H1 (cell line): Measurements from ENCODE around the gene AMPD3. TPM values are rescaled to one million over a fixed set of nuclear protein-coding genes. Genes with fewer than 3 reads are reported as not detected.

Experiments
- CTCF ChIA-PET: fragments of 300-600 bp; sonication (Branson Sonifier 250); formaldehyde crosslinking; loops from one replicate; lab custom pipeline; 2021; ENCODE audit not compliant: partially characterized antibody; lab: Charles Lee
- POLR2A ChIA-PET: fragments of 300-600 bp; sonication (Branson Sonifier 250); formaldehyde crosslinking; loops from one replicate; lab custom pipeline; 2021; ENCODE audit warnings: inconsistent platforms; ENCODE audit not compliant: partially characterized antibody; lab: Charles Lee
- DNase-seq, 2 experiments: peaks; one replicate each; pipeline versions ENCODE4 v3.0.0 to v3.0.0-alpha.2; 2010 to 2022; ENCODE audit warnings: low spot score in 2 of 2, low read depth in 1 of 2, mixed read lengths in 1 of 2
- FAIRE-seq: peaks from 2 replicates; lab custom pipeline; 2011; peaks lifted over from hg19 to GRCh38; lab: Jason Lieb, UNC
- H2AFZ ChIP-seq: 2 replicates; pipeline ENCODE4 v1.8.1; 2012; ENCODE audit warnings: low read length, inconsistent platforms
- H2AK5ac ChIP-seq: 2 replicates; pipeline ENCODE4 v1.6.1; 2013; ENCODE audit warnings: low read depth, low read length
- H2BK120ac ChIP-seq: replicated peaks from 2 replicates; pipeline ENCODE3; 2013; ENCODE audit warnings: low read depth, low read length, inconsistent platforms
- H2BK12ac ChIP-seq: 2 replicates; pipeline ENCODE4 v1.6.1; 2013; ENCODE audit warnings: low read depth, low read length
- H2BK15ac ChIP-seq: 2 replicates; pipeline ENCODE4 v1.6.1; 2013; ENCODE audit warnings: low read length
- H2BK20ac ChIP-seq: 2 replicates; pipeline ENCODE4 v1.6.1; 2013; ENCODE audit warnings: low read length
- H2BK5ac ChIP-seq: 2 replicates; pipeline ENCODE4 v1.6.1; 2013; ENCODE audit warnings: low read depth, low read length
- H3K14ac ChIP-seq: 2 replicates; pipeline ENCODE4 v1.6.1; 2013; ENCODE audit warnings: inconsistent platforms; ENCODE audit not compliant: insufficient read length
- H3K18ac ChIP-seq: 2 replicates; pipeline ENCODE4 v1.6.1; 2013; ENCODE audit warnings: low read length; ENCODE audit errors: extremely low read depth
- H3K23ac ChIP-seq: 2 replicates; pipeline ENCODE4 v1.6.1; 2013; ENCODE audit warnings: inconsistent platforms; ENCODE audit not compliant: insufficient read length
- H3K23me2 ChIP-seq: 2 replicates; pipeline ENCODE4 v1.6.1; 2013; ENCODE audit warnings: low read depth, low read length
- H3K27ac ChIP-seq: 2 replicates; pipeline ENCODE4 v1.6.1; 2011; ENCODE audit warnings: low read depth, low read length, inconsistent platforms
- H3K27me3 ChIP-seq, 4 experiments: replicated peaks in 1 of 4; 1 replicate in 1 of 4; 2 replicates in 3 of 4; pipeline versions ENCODE4 v1.6.1 to v1.8.1; 2011 to 2013; ENCODE audit warnings: low read length in 3 of 4, mild to moderate bottlenecking in 3 of 4, inconsistent platforms in 2 of 4, mixed read lengths in 2 of 4, moderate library complexity in 1 of 4; ENCODE audit not compliant: control insufficient read depth in 3 of 4, insufficient read depth in 3 of 4; ENCODE audit errors: extremely low read depth in 1 of 4
- H3K36me3 ChIP-seq, 4 experiments: 2 replicates each; pipeline versions ENCODE4 v1.6.1 to v1.8.1; 2011 to 2013; ENCODE audit warnings: mild to moderate bottlenecking in 4 of 4, low read length in 3 of 4, moderate library complexity in 2 of 4, control low read depth in 1 of 4, inconsistent platforms in 1 of 4; ENCODE audit not compliant: insufficient read depth in 4 of 4, control insufficient read depth in 2 of 4
- H3K4ac ChIP-seq: replicated peaks from 2 replicates; pipeline ENCODE3; 2013; ENCODE audit warnings: low read length, low read depth, mixed read lengths, inconsistent platforms; ENCODE audit not compliant: insufficient read length
- H3K4me1 ChIP-seq, 4 experiments: replicated peaks in 1 of 4; 1 replicate in 1 of 4; 2 replicates in 3 of 4; pipeline versions ENCODE4 v1.6.1 to v1.8.1; 2011 to 2013; ENCODE audit warnings: low read length in 3 of 4, inconsistent platforms in 2 of 4, mixed read lengths in 1 of 4; ENCODE audit not compliant: insufficient read depth in 4 of 4, control insufficient read depth in 3 of 4
- H3K4me2 ChIP-seq, 2 experiments: 2 replicates each; pipeline versions ENCODE4 v1.6.1 to v1.8.1; 2011 to 2013; ENCODE audit warnings: low read depth in 2 of 2, low read length in 2 of 2, control low read depth in 1 of 2, inconsistent platforms in 1 of 2, mild to moderate bottlenecking in 1 of 2; ENCODE audit not compliant: insufficient read depth in 1 of 2
- H3K4me3 ChIP-seq, 4 experiments: fragments of 200-600, 300-600 bp in 1 of 4; sonication (generic), shearing (Covaris generic), sonication (Bioruptor Twin) in 1 of 4; 2 replicates each; pipeline versions ENCODE4 v1.5.1 to v1.8.1; 2011 to 2016; ENCODE audit warnings: low read length in 4 of 4, low read depth in 3 of 4, control low read depth in 2 of 4, inconsistent platforms in 2 of 4, mild to moderate bottlenecking in 2 of 4, mixed read lengths in 1 of 4, moderate library complexity in 1 of 4; ENCODE audit not compliant: insufficient read depth in 2 of 4; ENCODE audit errors: extremely low read depth in 1 of 4
- H3K56ac ChIP-seq: replicated peaks from 2 replicates; pipeline ENCODE3; 2013; ENCODE audit warnings: low read depth, mild to moderate bottlenecking, mixed read lengths, low read length, inconsistent platforms; ENCODE audit not compliant: insufficient read length
- H3K79me1 ChIP-seq: 2 replicates; pipeline ENCODE4 v1.6.1; 2013; ENCODE audit warnings: low read depth, low read length, control low read depth
- H3K79me2 ChIP-seq, 2 experiments: 2 replicates each; pipeline versions ENCODE4 v1.6.1 to v1.8.1; 2012 to 2013; ENCODE audit warnings: low read length in 2 of 2, mild to moderate bottlenecking in 2 of 2, inconsistent platforms in 1 of 2; ENCODE audit not compliant: insufficient read depth in 2 of 2, control insufficient read depth in 1 of 2
- H3K9ac ChIP-seq, 4 experiments: replicated peaks in 1 of 4; 1 replicate in 1 of 4; 2 replicates in 3 of 4; pipeline versions ENCODE4 v1.6.1 to v1.8.1; 2011 to 2013; ENCODE audit warnings: low read depth in 3 of 4, low read length in 3 of 4, control low read depth in 2 of 4, mild to moderate bottlenecking in 2 of 4, moderate library complexity in 2 of 4, inconsistent platforms in 1 of 4; ENCODE audit errors: extremely low read depth in 1 of 4
- H3K9me3 ChIP-seq, 2 experiments: 2 replicates each; pipeline versions ENCODE4 v1.6.1 to v1.8.1; 2012 to 2013; ENCODE audit warnings: mild to moderate bottlenecking in 2 of 2, moderate library complexity in 2 of 2, control low read depth in 1 of 2, inconsistent platforms in 1 of 2, low read depth in 1 of 2, low read length in 1 of 2, mixed read lengths in 1 of 2; ENCODE audit not compliant: insufficient read depth in 2 of 2
- H4K20me1 ChIP-seq, 2 experiments: replicated peaks in 1 of 2; 2 replicates each; pipeline versions ENCODE3 to v1.8.1; 2011 to 2013; ENCODE audit warnings: inconsistent platforms in 2 of 2, low read length in 2 of 2, mild to moderate bottlenecking in 1 of 2; ENCODE audit not compliant: insufficient read depth in 2 of 2, control insufficient read depth in 1 of 2
- H4K5ac ChIP-seq: 2 replicates; pipeline ENCODE4 v1.6.1; 2013; ENCODE audit warnings: low read length, low read depth, mixed read lengths, inconsistent platforms; ENCODE audit not compliant: insufficient read length
- H4K8ac ChIP-seq: 2 replicates; pipeline ENCODE4 v1.8.0; 2013; ENCODE audit warnings: mild to moderate bottlenecking, moderate library complexity, low read length, inconsistent platforms; ENCODE audit not compliant: insufficient read depth; ENCODE audit errors: extremely low read depth
- H4K91ac ChIP-seq: replicated peaks from 2 replicates; pipeline ENCODE3; 2013; ENCODE audit warnings: low read length, mixed read lengths, inconsistent platforms; ENCODE audit not compliant: insufficient read length
- CEBPB ChIP-seq: IDR thresholded peaks from 2 replicates; pipeline ENCODE4 v1.6.1; 2012; ENCODE audit warnings: low read depth, low read length
- CREB1 ChIP-seq: IDR thresholded peaks from 2 replicates; pipeline ENCODE4 v1.6.1; 2012; ENCODE audit warnings: inconsistent platforms
- RNF2 ChIP-seq: fragments of 200-900, 300-1000 bp; sonication (generic); IDR thresholded peaks from 2 replicates; pipeline ENCODE4 v1.7.1; 2016; ENCODE audit warnings: borderline replicate concordance, low read depth, mild to moderate bottlenecking, antibody characterized with exemption, low read length; ENCODE audit not compliant: poor library complexity, severe bottlenecking; ENCODE audit errors: missing control alignments
- SIX5 ChIP-seq: IDR thresholded peaks from 2 replicates; pipeline ENCODE4 v1.6.1; 2011; ENCODE audit warnings: mild to moderate bottlenecking, low read depth, low read length
- TAF7 ChIP-seq: optimal IDR thresholded peaks from 2 replicates; pipeline ENCODE3; 2011; ENCODE audit warnings: low read depth, mild to moderate bottlenecking, inconsistent platforms, low read length, moderate library complexity, borderline replicate concordance
- TCF12 ChIP-seq: IDR thresholded peaks from 2 replicates; pipeline ENCODE4 v1.6.1; 2011; ENCODE audit warnings: low read depth, mild to moderate bottlenecking, low read length
- WGBS, 2 experiments: shearing (Covaris generic) in 1 of 2; methylation state at CpG; one replicate each; pipeline versions ENCODE4 v1.1.6 to v1.1.7; 2013 to 2015; ENCODE audit warnings: low lambda C conversion rate in 2 of 2, mixed read lengths in 2 of 2, inconsistent platforms in 1 of 2, low coverage in 1 of 2, missing lambda C conversion rate in 1 of 2; ENCODE audit not compliant: insufficient replicate concordance in 2 of 2, insufficient coverage in 1 of 2, insufficient read length in 1 of 2; ENCODE audit errors: extremely low coverage in 1 of 2, missing lambda C conversion rate in 1 of 2; 5-methylcytosine and 5-hydroxymethylcytosine counted together
- polyA plus RNA-seq, 7 experiments: library from polyadenylated mRNA; depleted of rRNA in 3 of 7; stranded (reverse) in 5 of 7; unstranded in 2 of 7; fragments of >200 nt in 5 of 7; fragments of 200-250 nt in 2 of 7; gene quantifications; 1 replicate in 5 of 7; 2 replicates in 1 of 7; 4 replicates in 1 of 7; pipeline versions ENCODE4 v1.2.1 to v1.2.3, GENCODE V29; 2011 to 2013; ENCODE audit warnings: missing spikeins in 2 of 7, mixed read lengths in 2 of 7
- total RNA-seq: library from RNA; stranded (reverse); fragmentation: NEBNext Ultra II Directional; extraction: Animal tissue kit (Norgen Biotek cat#: 25700); gene quantifications from 2 replicates; pipeline ENCODE4 v1.2.1, GENCODE V29; 2021
- TF ChIP-seq, protein P1 (sequence below), 3 experiments: IDR thresholded peaks; 1 replicate in 2 of 3; 2 replicates in 1 of 3; pipeline versions ENCODE4 v1.5.1 to v1.6.1; 2011; ENCODE audit warnings: low read length in 3 of 3, mild to moderate bottlenecking in 3 of 3, inconsistent platforms in 2 of 3, low read depth in 1 of 3, moderate library complexity in 1 of 3; ENCODE audit not compliant: insufficient read depth in 1 of 3; ENCODE audit errors: control extremely low read depth in 1 of 3

AMPD3 gene
- total and polyA plus RNA-seq, 2 of the 8 experiments (the other 6 are each of a cell fraction or from before 2014, with no cell fraction given) = 4.0 to 6.3 TPM

DNA sequence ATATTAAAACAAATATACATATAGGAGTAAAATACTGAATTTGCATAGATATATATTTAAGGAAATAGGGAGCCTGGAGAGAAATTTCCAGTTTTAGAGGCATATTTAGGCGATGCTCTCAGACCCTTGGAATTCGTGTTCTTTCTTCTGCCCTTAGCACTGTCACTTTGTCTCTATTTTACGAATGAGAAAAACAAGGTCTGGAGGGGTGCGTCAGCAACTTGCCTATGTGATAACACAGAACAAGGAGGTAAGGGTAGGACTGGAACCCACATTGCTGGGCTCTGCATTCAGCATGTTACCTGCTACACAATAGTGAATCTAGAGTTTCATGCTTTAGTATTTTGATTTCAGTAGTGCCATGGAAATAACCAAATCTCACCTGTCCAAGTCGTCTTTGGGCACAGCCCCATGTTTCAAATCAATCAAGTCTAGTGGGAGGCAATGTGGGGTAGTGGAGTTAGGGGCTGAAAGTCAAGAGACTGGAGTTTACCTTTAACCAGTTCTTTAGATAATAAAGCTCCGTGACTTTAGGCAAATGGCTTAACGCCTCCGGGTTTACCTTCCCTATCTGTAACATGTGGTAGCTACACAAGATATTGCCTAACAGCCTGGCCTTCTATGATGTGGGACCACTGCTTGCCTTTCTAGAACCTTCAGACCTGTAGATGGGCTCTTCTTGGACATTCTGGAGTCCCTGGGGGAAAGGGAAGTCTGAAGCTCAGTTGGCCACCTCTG is 44.8 kb upstream of the AMPD3 start:
- CTCF ChIA-PET = interaction anchor here (0.7 to 2.1 kb wide), 12 partner anchors 8 to 361 kb away, joined by 3 to 7 read pairs (median 4); no protein-coding TSS in a partner anchor
- Histone ChIP-seq H2AK5ac (no peak overlapping the region), H2BK12ac (no peak overlapping the region), H2AFZ (no peak overlapping the region), H3K14ac (no peak overlapping the region), H3K4me2 (no peak overlapping the region), H3K4me3 (no peak overlapping the region), H3K27ac (no peak overlapping the region), H4K8ac (no peak overlapping the region), H4K20me1 (no peaks in the 10 kb centered on the region), H3K9ac (no peak overlapping the region), H3K9me3 (no peaks in the 10 kb centered on the region), H3K18ac (no peak overlapping the region), H3K79me2 (no peaks in the 10 kb centered on the region), H2BK20ac (no peak overlapping the region), H3K23me2 (no peaks in the 10 kb centered on the region), H3K36me3 (no peaks in the 10 kb centered on the region), H3K56ac (no peak overlapping the region), H2BK5ac (no peak overlapping the region), H4K5ac (no peak overlapping the region), H3K23ac (no peak overlapping the region), H3K4me1 (no peaks in the 10 kb centered on the region), H2BK120ac (no peak overlapping the region), H4K91ac (no peak overlapping the region), H2BK15ac (no peak overlapping the region), H3K27me3 (no peaks in the 10 kb centered on the region), H3K4ac (no peak overlapping the region), H3K79me1 (no peaks in the 10 kb centered on the region)
- TF ChIP-seq TCF12 (no peak), RNF2 (no peak), CEBPB (no peak), SIX5 (no peak), TAF7 (no peak), CREB1 (no peak)
- TF ChIP-seq, protein P1, sequence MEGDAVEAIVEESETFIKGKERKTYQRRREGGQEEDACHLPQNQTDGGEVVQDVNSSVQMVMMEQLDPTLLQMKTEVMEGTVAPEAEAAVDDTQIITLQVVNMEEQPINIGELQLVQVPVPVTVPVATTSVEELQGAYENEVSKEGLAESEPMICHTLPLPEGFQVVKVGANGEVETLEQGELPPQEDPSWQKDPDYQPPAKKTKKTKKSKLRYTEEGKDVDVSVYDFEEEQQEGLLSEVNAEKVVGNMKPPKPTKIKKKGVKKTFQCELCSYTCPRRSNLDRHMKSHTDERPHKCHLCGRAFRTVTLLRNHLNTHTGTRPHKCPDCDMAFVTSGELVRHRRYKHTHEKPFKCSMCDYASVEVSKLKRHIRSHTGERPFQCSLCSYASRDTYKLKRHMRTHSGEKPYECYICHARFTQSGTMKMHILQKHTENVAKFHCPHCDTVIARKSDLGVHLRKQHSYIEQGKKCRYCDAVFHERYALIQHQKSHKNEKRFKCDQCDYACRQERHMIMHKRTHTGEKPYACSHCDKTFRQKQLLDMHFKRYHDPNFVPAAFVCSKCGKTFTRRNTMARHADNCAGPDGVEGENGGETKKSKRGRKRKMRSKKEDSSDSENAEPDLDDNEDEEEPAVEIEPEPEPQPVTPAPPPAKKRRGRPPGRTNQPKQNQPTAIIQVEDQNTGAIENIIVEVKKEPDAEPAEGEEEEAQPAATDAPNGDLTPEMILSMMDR (IDR thresholded peaks at IDR 0.05; ENCODE audit: control extremely low read depth in 1 of 3, insufficient read depth in 1 of 3, low read depth in 1 of 3, low read length in 3 of 3) = no peak
- WGBS, 2 experiments = 91% methylated on average over 8 of the region's 8 CpGs; no CpG with 5 or more reads in 1 of the 2 experiments
- DNase-seq (no peak), FAIRE-seq (no peak)
- POLR2A ChIA-PET = no interaction called here
